Hematopoietic multipotent progenitor cell treated with erythropoietin and hydrocortisone succinate and interleukin-3 and kit ligand, for 15 days (in vitro differentiated cells): ENCODE results near the gene TRPM5.
A peak's percentile ranks its signal among the peaks of the same experiment; 100 is the strongest.
"Not testable (repeated sequence)": the region's sequence is repeated elsewhere in the genome, so short reads cannot be mapped to it uniquely, and the experiment has no call there.

Source experiments
- DNase-seq: peaks from one replicate; pipeline ENCODE4 v3.0.0-alpha.2; 2015; ENCODE audit warnings: low spot score

Gene TRPM5

GRCh38 chr11:2443881-2444820 lies at the start of gene TRPM5:
Gene TRPM5 (minus strand): TSS chr11:2444514. CDS start chr11:2423036, 21,478 bp downstream.
- peak; percentile 9 for DNase-seq

- DNase-seq, result no peak
Measured at GRCh38 chr11:2489083-2489482, 44.8 kb upstream of the TRPM5 start.

GRCh38 chr11:2488004-2488403 lies 43.7 kb upstream of the TRPM5 start:
- no peak for DNase-seq

- no peak for DNase-seq
Measured at GRCh38 chr11:2484576-2485125, 40.3 kb upstream of the TRPM5 start.

DNA sequence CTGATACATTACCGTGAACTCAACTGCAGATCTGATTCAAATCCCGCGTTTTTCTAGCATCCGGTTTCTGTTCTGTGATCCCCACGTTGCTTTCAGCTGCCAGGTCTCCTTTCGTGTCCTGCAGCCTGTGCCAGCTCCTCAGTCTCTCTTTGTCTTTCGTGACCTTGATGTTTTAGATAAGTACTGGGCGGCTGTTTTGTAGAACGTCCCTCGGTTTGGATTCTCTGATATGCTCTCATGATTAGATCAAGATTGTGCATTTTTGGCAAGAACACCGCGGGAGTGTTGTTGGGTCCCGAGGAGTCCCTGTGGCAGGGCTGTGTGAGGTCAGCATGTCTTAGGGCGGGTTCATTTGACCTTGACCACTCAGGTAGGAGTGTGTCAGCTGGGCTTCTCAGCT lies 39.1 kb upstream of the TRPM5 start:
- DNase-seq, result no peak

GRCh38 chr11:2482745-2483144 lies 38.4 kb upstream of the TRPM5 start:
- no peak for DNase-seq

DNA sequence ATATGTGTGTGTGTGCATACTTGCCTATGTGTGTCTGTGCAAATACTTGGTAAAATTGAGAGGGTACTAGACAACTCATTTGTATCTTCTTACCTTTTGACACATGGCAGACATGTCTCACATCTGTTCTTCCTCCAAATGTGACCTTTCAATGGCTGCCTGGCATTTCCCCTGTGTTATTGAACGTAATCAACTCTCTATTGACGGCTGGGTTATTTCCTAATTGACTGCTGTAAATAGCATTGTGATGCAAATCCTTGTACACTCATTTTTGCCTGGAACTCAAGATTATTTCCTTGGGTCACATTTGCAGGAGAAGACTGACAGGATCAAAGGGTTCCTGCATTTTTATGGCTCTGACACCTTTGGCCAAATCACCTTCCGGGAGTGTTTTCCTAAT lies 37.9 kb upstream of the TRPM5 start:
- no peak for DNase-seq

- DNase-seq, result no peak
Measured at GRCh38 chr11:2481253-2481652, 36.9 kb upstream of the TRPM5 start.

- no peak for DNase-seq
Measured at GRCh38 chr11:2480874-2481220, 36.5 kb upstream of the TRPM5 start.

DNA sequence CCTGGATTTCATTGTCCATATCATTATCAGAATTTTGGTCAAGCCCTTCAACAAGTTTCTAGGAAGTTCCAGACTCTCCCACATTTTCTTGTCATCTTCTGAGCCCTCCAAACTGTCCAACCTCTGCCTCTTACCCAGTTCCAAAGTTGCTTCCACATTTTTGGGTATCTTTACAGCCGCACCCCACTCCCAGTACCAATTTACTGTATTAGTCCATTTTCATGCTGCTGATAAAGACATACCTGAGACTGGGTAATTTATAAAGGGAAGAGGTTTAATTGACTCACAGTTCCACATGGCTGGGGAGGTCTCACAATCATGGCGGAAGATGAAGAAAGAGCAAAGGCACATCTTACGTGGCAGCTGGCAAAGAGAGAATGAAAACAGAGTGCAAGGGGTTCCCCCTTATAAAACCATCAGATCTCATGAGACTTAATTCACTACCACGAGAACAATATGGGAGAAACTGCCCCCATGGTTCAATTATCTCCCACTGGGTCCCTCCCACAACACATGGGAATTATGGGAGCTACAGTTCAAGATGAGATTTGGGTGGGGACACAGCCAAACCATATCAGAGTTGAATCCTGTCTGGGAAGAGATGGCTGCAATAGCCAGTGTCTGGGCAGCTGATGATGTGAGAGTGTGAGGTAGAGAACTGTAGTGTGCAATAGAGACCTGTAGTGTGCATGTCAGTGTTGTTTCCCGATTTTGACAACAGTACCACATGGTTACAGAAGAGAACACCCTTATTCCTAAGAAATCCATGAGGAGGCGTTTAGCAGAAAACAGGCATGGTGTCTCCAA lies 36.0 kb upstream of the TRPM5 start:
- not testable (repeated sequence) for DNase-seq

DNA sequence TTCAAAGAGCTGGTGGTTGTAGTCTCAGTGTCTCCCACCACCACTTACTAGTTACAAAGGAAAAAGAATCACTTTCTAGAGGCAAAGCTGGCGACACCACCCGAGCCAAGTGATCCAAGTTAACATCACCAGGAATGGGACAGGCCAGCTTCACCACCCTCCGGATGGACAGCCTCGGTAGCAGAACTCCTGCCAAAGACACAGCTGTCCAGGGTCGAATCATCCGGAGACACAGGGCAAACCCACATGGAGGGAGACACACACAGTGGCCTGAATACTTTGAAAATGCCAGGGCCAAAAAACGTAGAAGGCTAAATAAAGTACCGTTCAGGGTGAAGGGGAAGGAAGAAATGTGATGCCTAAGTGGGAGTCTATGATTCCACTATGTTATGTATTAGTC lies 33.6 kb upstream of the TRPM5 start:
- DNase-seq, result no peak

DNA sequence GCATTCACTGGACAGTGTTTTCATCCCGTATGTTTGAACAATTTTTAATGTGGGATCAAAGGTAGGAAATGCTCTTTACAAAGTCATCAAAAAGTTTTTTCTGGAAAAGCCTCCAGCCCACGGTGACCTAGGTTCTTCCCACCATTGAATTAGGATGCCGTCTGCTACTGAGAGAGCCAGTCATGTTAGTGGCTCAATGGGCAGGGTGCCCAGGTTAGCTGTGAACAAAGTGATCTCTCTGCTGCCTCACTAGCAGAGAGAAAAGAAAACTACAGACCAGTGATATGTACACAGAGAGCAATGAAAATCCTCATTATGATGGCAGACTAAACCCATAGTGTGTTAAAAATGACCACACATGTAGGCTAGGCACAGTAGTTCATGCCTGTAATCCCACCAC lies 32.9 kb upstream of the TRPM5 start:
- DNase-seq, result no peak

DNA sequence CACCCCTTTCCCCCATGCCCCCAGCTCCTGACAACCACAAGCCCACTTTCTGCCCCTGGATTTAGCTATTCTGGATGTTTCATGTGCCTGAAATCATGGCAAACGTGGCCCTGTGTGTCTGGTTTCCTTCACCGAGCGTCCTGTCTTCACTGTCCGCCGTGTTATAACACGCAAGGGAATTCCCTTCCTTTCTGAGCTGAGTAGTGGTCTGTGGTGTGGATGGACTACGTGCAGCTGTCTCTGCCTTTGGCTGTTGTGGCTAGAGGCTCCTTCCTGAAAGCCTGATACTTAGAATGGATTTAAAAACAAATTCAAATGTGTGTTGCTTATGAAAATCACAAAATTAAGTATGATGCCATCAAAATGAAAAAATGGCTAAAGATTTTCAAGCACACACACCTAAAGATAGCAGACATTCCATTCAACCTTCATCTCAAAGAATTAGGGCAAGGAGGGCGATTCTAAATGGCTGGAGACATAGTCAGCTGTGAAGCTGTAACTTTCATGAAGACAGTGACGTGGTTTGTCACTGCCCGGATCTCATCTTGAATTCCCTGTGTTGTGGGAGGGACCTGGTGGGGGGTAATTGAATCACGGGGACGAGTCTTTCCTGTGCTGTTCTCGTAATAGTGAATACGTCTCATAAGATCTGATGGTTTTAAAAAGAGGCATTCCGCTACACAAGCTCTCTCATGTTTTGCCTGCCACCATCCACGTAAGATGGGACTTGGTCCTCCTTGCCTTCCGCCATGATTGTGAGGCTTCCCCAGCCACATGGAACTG lies 31.0 kb upstream of the TRPM5 start:
- DNase-seq, result no peak

- DNase-seq, result no peak
Measured at GRCh38 chr11:2474059-2474901, 30.0 kb upstream of the TRPM5 start.

GRCh38 chr11:2473361-2474058 lies 29.2 kb upstream of the TRPM5 start:
- DNase-seq, result no peak

DNA sequence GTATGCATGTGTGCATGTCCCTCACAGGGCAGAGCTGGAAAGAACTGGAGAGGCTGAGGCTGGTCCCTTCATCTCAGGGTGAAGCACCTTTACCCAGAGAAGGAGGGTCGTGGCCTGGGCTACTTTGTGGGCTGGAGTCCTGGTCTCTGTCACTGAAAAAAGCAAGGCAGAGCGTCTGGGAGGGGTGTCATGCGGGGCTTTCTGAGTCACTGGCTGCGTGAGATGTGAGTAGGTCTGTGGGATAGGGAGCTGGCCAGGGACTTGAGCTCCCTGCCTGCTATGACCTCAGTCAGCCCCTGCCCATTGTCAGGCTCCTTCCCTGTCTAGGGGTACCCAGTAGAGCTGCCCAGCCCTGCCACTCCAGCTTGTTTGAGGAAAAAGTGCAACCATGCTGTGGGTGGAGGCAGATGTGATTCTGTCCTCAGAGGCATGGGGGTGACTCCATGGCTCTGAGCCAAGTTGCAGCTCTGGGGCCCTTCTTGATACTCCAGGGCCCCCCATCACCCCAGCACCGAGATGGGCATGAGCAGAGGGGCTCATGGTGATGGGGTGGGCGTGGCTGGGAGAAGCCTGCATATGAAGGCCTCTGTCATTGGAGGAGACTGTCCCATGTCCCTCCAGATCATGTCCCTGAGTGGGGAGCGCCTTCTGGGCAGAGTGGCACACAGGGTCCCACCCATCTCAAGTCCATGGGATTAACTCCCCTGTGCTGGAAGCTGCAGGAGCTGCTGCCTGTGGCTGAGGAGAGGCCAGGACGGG lies 28.3 kb upstream of the TRPM5 start:
- DNase-seq, result no peak

GRCh38 chr11:2471804-2472096 lies 27.4 kb upstream of the TRPM5 start:
- DNase-seq, result no peak

DNA sequence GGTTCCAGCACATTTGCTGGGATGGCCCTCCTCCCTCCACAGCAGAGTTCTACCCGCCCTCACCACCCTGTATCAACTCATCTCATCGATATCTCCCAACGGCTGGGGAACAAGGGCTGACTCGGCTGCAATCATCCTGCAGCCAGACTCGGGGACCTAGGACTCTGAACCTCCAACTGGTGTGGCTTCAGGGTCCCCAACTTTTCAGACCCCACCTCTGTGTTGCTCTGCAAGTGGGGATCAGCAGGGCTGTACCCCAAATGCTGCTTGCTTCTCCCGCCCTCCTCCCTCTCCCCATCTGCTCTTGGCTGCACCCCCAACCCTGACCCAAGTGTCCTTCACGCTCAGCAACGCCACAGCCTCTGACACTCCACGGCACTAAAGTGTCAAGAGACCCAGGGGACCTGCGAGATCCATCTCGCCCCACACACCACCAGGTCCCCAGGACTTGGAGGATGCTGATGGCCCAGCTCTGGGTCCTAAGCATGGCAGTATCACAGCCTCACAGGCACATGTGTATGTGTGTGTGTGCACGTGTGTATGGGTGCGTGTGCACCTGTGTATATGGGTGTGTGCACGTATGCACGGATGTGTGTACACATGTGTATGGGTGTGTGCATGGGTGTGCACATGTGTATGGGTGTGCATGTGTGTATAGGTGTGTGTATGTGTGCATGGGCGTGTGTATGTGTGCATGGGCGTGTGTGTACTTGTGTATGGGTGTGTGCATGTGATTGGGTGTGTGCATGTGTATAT lies 26.9 kb upstream of the TRPM5 start:
- DNase-seq, result no peak

DNA sequence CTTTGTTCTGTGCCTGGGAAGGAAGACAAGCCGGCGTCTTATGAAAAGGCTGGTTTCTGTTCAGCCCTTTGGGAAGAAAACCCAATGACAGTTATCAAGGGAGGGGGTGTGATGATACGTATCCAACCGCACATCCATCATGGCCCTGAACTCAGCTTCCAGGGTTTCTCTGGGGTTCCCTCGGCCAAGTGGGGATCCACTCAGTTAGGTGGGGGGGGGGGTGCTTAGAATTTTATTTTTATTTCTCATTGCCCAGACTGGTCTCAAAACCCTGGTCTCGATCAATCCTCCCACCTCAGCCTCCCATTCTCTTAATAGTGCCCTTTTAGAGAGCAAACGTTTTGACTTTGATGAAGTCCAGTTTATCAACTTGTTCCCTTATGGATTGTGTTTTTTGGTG lies 26.2 kb upstream of the TRPM5 start:
- no peak for DNase-seq
